Small intestine (tissue), 7 donors: ENCODE measurements around the gene TRIM3. TPM values are rescaled to one million over a fixed set of nuclear protein-coding genes. Genes with fewer than 3 reads are reported as not detected.
A peak's percentile ranks its signal among the peaks of the same experiment; 100 is the strongest.

Source experiments
- DNase-seq, 2 donors: peaks; one replicate each; pipeline versions ENCODE4 v3.0.0 to v3.0.0-alpha.2; 2013
- FAIRE-seq: peaks from 2 replicates; lab custom pipeline; 2012; peaks lifted over from hg19 to GRCh38; lab: Jason Lieb, UNC
- H3K27ac ChIP-seq, 3 donors: one replicate each; pipeline ENCODE4 v1.5.1; 2013; ENCODE audit warnings: low read length in 2 of 3, mild to moderate bottlenecking in 2 of 3, control low read depth in 1 of 3, inconsistent platforms in 1 of 3, low read depth in 1 of 3, moderate library complexity in 1 of 3
- H3K27me3 ChIP-seq, 3 donors: one replicate each; pipeline ENCODE4 v1.6.1; 2013; ENCODE audit warnings: low read length in 3 of 3, inconsistent platforms in 1 of 3; ENCODE audit not compliant: control insufficient read depth in 3 of 3, insufficient read depth in 3 of 3
- H3K36me3 ChIP-seq, 3 donors: one replicate each; pipeline ENCODE4 v1.6.1; 2013; ENCODE audit warnings: low read length in 3 of 3, inconsistent platforms in 1 of 3, low read depth in 1 of 3, mild to moderate bottlenecking in 1 of 3, moderate library complexity in 1 of 3; ENCODE audit not compliant: control insufficient read depth in 3 of 3, insufficient read depth in 2 of 3
- H3K4me1 ChIP-seq, 3 donors: one replicate each; pipeline ENCODE4 v1.6.1; 2013; ENCODE audit warnings: low read length in 2 of 3, inconsistent platforms in 1 of 3, low read depth in 1 of 3, mild to moderate bottlenecking in 1 of 3, moderate library complexity in 1 of 3; ENCODE audit not compliant: control insufficient read depth in 3 of 3, insufficient read depth in 2 of 3
- H3K4me3 ChIP-seq, 3 donors: one replicate each; pipeline ENCODE4 v1.5.1; 2013; ENCODE audit warnings: low read length in 3 of 3, control low read depth in 1 of 3, inconsistent platforms in 1 of 3, low read depth in 1 of 3, mild to moderate bottlenecking in 1 of 3, moderate library complexity in 1 of 3
- H3K9me3 ChIP-seq, 2 donors: one replicate each; pipeline ENCODE4 v1.6.1; 2013; ENCODE audit warnings: low read depth in 1 of 2, low read length in 1 of 2; ENCODE audit not compliant: control insufficient read depth in 2 of 2, insufficient read depth in 1 of 2
- WGBS, 3 donors: extraction: QIAGEN DNeasy Blood & Tissue Kit; methylation state at CpG; one replicate each; pipeline ENCODE4 v1.1.7; 2013; 5-methylcytosine and 5-hydroxymethylcytosine counted together
- polyA plus RNA-seq, 4 donors: library from polyadenylated mRNA; stranded (reverse) in 3 of 4; unstranded in 1 of 4; fragments of 200-250 nt in 3 of 4; fragments of 120-200 nt in 1 of 4; gene quantifications; one replicate each; pipeline versions ENCODE4 v1.2.1 to v1.2.3, GENCODE V29; 2013
- donor health status: healthy with polysubstance abuse.
- donor health status: control.
- donor health status: control.
- donor health status: Bipolar disorder and iron deficiency.
- donor health status: healthy.

TRIM3 gene
- polyA plus RNA-seq, 4 donors: 11.0 to 96.4 (median 39.3) TPM

DNA sequence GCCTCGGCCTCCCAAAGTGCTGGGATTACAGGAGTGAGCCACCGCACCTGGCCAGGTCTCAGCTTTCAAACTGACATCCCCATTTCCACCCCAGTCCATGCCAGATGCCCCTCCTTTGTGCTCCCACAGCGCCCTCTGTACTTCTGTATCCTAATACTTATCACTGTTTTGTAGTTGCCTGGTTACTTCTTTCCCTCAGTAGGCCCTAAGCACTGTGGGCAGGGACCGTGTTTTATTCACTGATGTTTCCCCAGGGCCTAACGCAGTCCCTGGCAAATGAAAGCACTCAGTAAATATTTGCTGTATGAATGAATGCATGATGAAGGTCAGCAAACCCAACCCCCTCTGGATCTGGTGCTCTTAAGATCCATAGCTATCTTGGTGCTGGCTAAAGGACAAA, 2.2 kb upstream of the TRIM3 start:
- DNase-seq: peak; percentile 37 to 51
- no peaks in the 10 kb centered on the region for H3K27me3 ChIP-seq
- peak overlapping the region; percentile 9 to 30 (median 14) for H3K27ac ChIP-seq
- 41 to 70% (median 44%) methylated on average over 4 to 5 of the region's 5 CpGs for WGBS, 3 donors
- peaks cover 0 to 38% (median 2%) of the 10 kb centered on the region in 3 donors for H3K36me3 ChIP-seq
- peaks cover 3 to 33% (median 20%) of the 10 kb centered on the region in 3 donors for H3K4me1 ChIP-seq
- H3K9me3 ChIP-seq: no peaks in the 10 kb centered on the region
- no peak overlapping the region for H3K4me3 ChIP-seq
- no peak for FAIRE-seq

- peak overlapping the region; percentile 86 to 95 (median 94) for H3K27ac ChIP-seq
- no peaks in the 10 kb centered on the region for H3K27me3 ChIP-seq
- DNase-seq: peak; percentile 26 to 27
- H3K9me3 ChIP-seq: no peaks in the 10 kb centered on the region
- WGBS, 3 donors: 24 to 65% (median 45%) methylated on average over 3 of the region's 3 CpGs
- peak overlapping the region in 1 of 3 donors; percentile 59 for H3K4me3 ChIP-seq
- H3K36me3 ChIP-seq: peaks cover 0 to 38% (median 2%) of the 10 kb centered on the region in 3 donors
- H3K4me1 ChIP-seq: peaks cover 4 to 33% (median 15%) of the 10 kb centered on the region in 3 donors
- no peak for FAIRE-seq
These were observed 1.2 kb upstream of the TRIM3 start for GRCh38 chr11:6474806-6475500.

DNA sequence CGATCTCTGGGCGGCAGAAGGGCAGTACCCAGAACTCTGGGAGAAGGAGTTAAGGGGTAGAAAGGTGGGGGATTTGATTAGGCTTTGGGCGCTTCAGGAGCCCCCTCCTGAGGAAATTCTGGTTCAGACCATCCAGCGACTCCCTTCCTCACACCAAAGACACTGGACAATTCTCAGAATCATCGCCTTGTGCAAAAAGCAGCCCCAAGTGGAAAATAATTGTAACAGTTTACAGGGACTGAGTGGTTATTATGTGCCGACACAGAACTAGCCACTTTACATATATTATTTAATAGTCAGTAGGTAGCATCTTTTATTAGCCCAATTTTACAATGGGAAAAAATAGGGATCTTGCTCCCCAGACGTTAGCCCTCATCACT, 662 bp upstream of the TRIM3 start:
- H3K27ac ChIP-seq: peak overlapping the region; percentile 86 to 95 (median 94)
- H3K36me3 ChIP-seq: peaks cover 0 to 33% (median 2%) of the 10 kb centered on the region in 3 donors
- peaks cover 4 to 36% (median 13%) of the 10 kb centered on the region in 3 donors for H3K4me1 ChIP-seq
- 20 to 37% (median 27%) methylated on average over 7 of the region's 7 CpGs for WGBS, 3 donors
- DNase-seq (no peak), FAIRE-seq (no peak)
- H3K9me3 ChIP-seq: no peaks in the 10 kb centered on the region
- no peaks in the 10 kb centered on the region for H3K27me3 ChIP-seq
- H3K4me3 ChIP-seq: peak overlapping the region; percentile 20 to 59 (median 57)

GRCh38 chr11:6472934-6473333, 807 bp downstream of the TRIM3 start:
- Histone ChIP-seq H3K27me3 (no peaks in the 10 kb centered on the region), H3K4me3 (peak overlapping the region; percentile 59 to 94 (median 60)), H3K9me3 (no peaks in the 10 kb centered on the region), H3K36me3 (peaks cover 0 to 19% (median 2%) of the 10 kb centered on the region in 3 donors), H3K27ac (no peak overlapping the region), H3K4me1 (peaks cover 4 to 45% (median 13%) of the 10 kb centered on the region in 3 donors)
- FAIRE-seq (no peak), DNase-seq (no peak)
- WGBS, 3 donors: 46 to 70% (median 55%) methylated on average over 1 of the region's 1 CpG

DNA sequence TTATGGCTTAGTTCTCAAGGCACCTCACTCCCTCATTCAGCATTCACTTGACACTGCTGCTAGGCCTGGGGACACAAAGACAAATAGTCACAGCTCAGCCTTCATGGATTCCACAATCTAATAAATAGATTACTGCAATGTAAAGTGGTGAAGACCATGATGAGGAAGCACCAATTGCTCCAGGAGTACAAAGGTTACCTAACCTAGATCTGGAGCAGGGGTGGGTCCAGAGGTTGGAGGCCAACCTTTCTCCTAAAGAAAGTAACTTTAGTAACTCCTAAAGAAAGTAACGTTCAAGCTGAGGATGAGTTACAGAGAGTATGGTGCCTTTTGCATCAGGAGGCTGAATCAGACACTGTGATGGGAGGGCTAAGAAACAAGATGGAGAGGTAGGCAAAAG, 4.1 kb downstream of the TRIM3 start:
- Histone ChIP-seq H3K4me1 (peaks cover 6 to 38% (median 10%) of the 10 kb centered on the region in 3 donors), H3K36me3 (peaks cover 0 to 10% (median 0%) of the 10 kb centered on the region in 3 donors), H3K4me3 (no peak overlapping the region), H3K9me3 (no peaks in the 10 kb centered on the region), H3K27me3 (no peaks in the 10 kb centered on the region), H3K27ac (peak overlapping the region; percentile 50 to 82 (median 70))
- DNase-seq: peak in 1 of 2 donors; percentile 82
- FAIRE-seq: no peak
- WGBS, 3 donors: 16 to 68% (median 46%) methylated on average over 1 of the region's 1 CpG

DNA sequence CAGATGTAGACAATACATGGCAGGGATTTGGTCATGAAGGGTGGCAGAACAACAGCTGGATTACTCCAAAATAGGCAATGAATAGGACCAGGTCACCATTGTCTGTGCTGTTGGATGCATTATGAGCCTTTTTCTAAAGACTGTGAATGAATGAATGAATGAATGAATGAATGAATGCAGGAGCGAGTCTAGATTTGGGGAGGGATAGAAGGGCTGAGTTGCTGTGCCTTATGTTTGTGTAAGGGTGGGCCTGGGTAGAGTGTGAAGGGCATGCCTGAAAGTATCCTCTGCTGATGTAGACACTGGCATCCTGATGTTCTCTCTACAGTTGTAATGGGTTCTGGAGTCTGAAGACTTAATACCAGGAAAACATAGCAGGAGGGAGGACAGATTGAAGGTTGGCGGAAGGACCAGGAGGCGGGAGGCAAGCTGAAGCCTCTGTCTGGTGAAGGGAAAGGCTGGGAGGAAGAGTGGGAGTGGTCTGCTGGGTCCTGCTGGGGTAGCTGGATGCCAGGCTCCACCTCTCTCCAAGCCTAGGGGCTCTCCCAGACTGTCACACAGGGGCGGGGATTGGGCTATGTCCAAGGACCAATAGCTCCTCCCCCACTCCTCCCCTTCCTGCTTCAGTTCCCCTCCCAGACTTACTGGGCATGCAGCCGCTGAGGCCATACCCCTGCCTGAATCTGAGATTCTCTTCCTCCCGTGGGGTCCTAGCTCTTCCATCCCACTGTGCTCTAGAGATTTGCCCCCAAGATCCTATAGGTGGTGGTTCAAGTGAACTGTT, 4.8 kb downstream of the TRIM3 start:
- peak overlapping the region; percentile 56 to 82 (median 70) for H3K27ac ChIP-seq
- WGBS, 3 donors: 31 to 67% (median 48%) methylated on average over 6 of the region's 6 CpGs
- no peaks in the 10 kb centered on the region for H3K27me3 ChIP-seq
- no peak overlapping the region for H3K4me3 ChIP-seq
- H3K4me1 ChIP-seq: peaks cover 6 to 33% (median 10%) of the 10 kb centered on the region in 3 donors
- peaks cover 0 to 14% (median under 1%) of the 10 kb centered on the region in 3 donors for H3K36me3 ChIP-seq
- DNase-seq (peak; percentile 79 to 90), FAIRE-seq (no peak)
- no peaks in the 10 kb centered on the region for H3K9me3 ChIP-seq

GRCh38 chr11:6459099-6459450, 14.7 kb downstream of the TRIM3 start:
- Histone ChIP-seq H3K27ac (peak overlapping the region in 2 of 3 donors; percentile 67 to 81), H3K9me3 (no peaks in the 10 kb centered on the region), H3K4me3 (no peak overlapping the region), H3K4me1 (peaks cover 0 to 26% (median 4%) of the 10 kb centered on the region in 3 donors), H3K27me3 (no peaks in the 10 kb centered on the region), H3K36me3 (peaks cover 6 to 68% (median 27%) of the 10 kb centered on the region in 3 donors)
- WGBS, 3 donors: 10 to 59% (median 27%) methylated on average over 1 of the region's 1 CpG
- FAIRE-seq: no peak
- peak; percentile 81 to 86 for DNase-seq

DNA sequence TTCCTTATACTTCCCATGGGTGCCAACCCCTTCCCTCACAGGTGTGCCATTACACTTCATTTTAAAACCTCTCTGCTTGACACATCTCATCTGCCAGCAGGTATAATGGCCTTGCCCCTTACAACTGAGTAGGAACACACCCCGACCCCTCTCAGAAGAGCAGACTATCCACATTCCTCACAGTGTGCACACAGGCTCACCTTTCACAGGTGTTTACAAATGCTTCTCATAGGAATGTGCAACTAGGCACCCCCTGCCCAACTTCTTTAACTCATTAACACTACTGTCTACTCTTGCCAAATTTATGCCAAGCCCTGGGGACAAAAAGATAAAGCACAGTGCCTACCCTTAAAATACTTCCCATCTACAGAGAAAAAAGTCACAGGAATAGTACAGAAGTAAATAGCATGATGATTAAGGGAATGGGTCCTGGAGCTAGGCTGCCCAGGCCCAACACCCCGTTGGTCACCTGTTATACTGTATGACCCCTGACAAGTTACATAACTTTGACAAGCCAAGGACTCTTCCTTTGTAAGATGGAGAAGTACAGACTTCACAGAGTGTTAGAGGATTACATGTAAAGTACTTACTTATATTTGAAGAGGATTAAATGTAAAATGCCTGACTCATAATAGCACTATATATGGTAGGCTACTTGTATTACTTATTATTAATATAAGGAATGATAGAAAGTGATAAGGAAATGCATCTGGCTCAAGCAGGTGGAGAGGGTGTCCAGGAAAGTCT, 15.2 kb downstream of the TRIM3 start:
- H3K36me3 ChIP-seq: peaks cover 6 to 67% (median 23%) of the 10 kb centered on the region in 3 donors
- 65 to 82% (median 80%) methylated on average over 2 of the region's 2 CpGs for WGBS, 3 donors

More for the DNA sequence above, 15.2 kb downstream of the TRIM3 start:
- Histone ChIP-seq H3K27me3 (no peaks in the 10 kb centered on the region), H3K27ac (peak overlapping the region in 1 of 3 donors; percentile 46), H3K4me1 (peaks cover 0 to 26% (median 4%) of the 10 kb centered on the region in 3 donors), H3K9me3 (no peaks in the 10 kb centered on the region), H3K4me3 (no peak overlapping the region)
- DNase-seq (no peak), FAIRE-seq (no peak)
